H9 (cell line): Measurements from ENCODE around the gene RNASEL. TPM values are rescaled to one million over a fixed set of nuclear protein-coding genes. Genes with fewer than 3 reads are reported as not detected.

Experiments
- DNase-seq: peaks from one replicate; pipeline ENCODE4 v3.0.0-alpha.2; 2017
- H2AFZ ChIP-seq: one replicate; pipeline ENCODE4 v1.6.1; 2013; ENCODE audit warnings: mild to moderate bottlenecking, low read length, control low read depth, moderate library complexity
- H2AK5ac ChIP-seq: 2 replicates; pipeline ENCODE4 v1.6.1; 2013; ENCODE audit warnings: low read length, control low read depth, mixed read lengths; ENCODE audit not compliant: insufficient read length
- H2BK120ac ChIP-seq: one replicate; pipeline ENCODE4 v1.6.1; 2013; ENCODE audit warnings: low read depth, mild to moderate bottlenecking, low read length, control low read depth, inconsistent platforms; ENCODE audit not compliant: poor library complexity, severe bottlenecking
- H2BK12ac ChIP-seq: 2 replicates; pipeline ENCODE4 v1.6.1; 2013; ENCODE audit warnings: low read length, control low read depth, mixed read lengths, low read depth; ENCODE audit not compliant: insufficient read length
- H2BK15ac ChIP-seq: 2 replicates; pipeline ENCODE4 v1.6.1; 2013; ENCODE audit warnings: low read depth, low read length, control low read depth
- H2BK20ac ChIP-seq: one replicate; pipeline ENCODE4 v1.6.1; 2013; ENCODE audit warnings: low read depth, mild to moderate bottlenecking, low read length, control low read depth, inconsistent platforms; ENCODE audit not compliant: poor library complexity, severe bottlenecking
- H2BK5ac ChIP-seq: 2 replicates; pipeline ENCODE4 v1.6.1; 2013; ENCODE audit warnings: low read length, control low read depth, mixed read lengths; ENCODE audit not compliant: insufficient read length
- H3K14ac ChIP-seq: 2 replicates; pipeline ENCODE4 v1.6.1; 2013; ENCODE audit warnings: low read length, control low read depth; ENCODE audit not compliant: insufficient read depth
- H3K18ac ChIP-seq: 2 replicates; pipeline ENCODE4 v1.6.1; 2013; ENCODE audit warnings: low read depth, mild to moderate bottlenecking, mixed read lengths, low read length, control low read depth; ENCODE audit not compliant: insufficient read length
- H3K23ac ChIP-seq: 2 replicates; pipeline ENCODE4 v1.6.1; 2013; ENCODE audit warnings: low read length, control low read depth, mixed read lengths, low read depth; ENCODE audit not compliant: insufficient read length
- H3K23me2 ChIP-seq: 2 replicates; pipeline ENCODE4 v1.6.1; 2013; ENCODE audit warnings: low read depth, mild to moderate bottlenecking, mixed read lengths, low read length, control low read depth; ENCODE audit not compliant: insufficient read length, poor library complexity, severe bottlenecking
- H3K27ac ChIP-seq: 2 replicates; pipeline ENCODE4 v1.5.1; 2013; ENCODE audit warnings: low read length, control low read depth, mixed read lengths, low read depth; ENCODE audit not compliant: insufficient read length
- H3K27me3 ChIP-seq: 2 replicates; pipeline ENCODE4 v1.6.1; 2013; ENCODE audit warnings: low read length, control low read depth, inconsistent platforms; ENCODE audit not compliant: insufficient read depth
- H3K4ac ChIP-seq: 2 replicates; pipeline ENCODE4 v1.6.1; 2013; ENCODE audit warnings: low read depth, mild to moderate bottlenecking, control low read depth, inconsistent platforms, low read length, moderate library complexity
- H3K4me1 ChIP-seq: 2 replicates; pipeline ENCODE4 v1.6.1; 2013; ENCODE audit warnings: low read length, control low read depth, inconsistent platforms; ENCODE audit not compliant: insufficient read depth
- H3K4me2 ChIP-seq: 2 replicates; pipeline ENCODE4 v1.6.1; 2013; ENCODE audit warnings: low read length, control low read depth, mixed read lengths; ENCODE audit not compliant: insufficient read length, insufficient read depth
- H3K56ac ChIP-seq: 2 replicates; pipeline ENCODE4 v1.6.1; 2013; ENCODE audit warnings: low read depth, mild to moderate bottlenecking, mixed read lengths, low read length, control low read depth; ENCODE audit not compliant: insufficient read length
- H3K79me1 ChIP-seq: 2 replicates; pipeline ENCODE4 v1.6.1; 2013; ENCODE audit warnings: low read depth, mild to moderate bottlenecking, moderate library complexity, low read length, control low read depth, inconsistent platforms; ENCODE audit not compliant: insufficient read depth, poor library complexity, severe bottlenecking
- H3K79me2 ChIP-seq: 2 replicates; pipeline ENCODE4 v1.6.1; 2013; ENCODE audit warnings: low read length, control low read depth, inconsistent platforms; ENCODE audit not compliant: insufficient read depth
- H3K9ac ChIP-seq: 2 replicates; pipeline ENCODE4 v1.6.1; 2013; ENCODE audit warnings: low read length, control low read depth, mixed read lengths; ENCODE audit not compliant: insufficient read length; ENCODE audit errors: extremely low read depth
- H3K9me3 ChIP-seq: one replicate; pipeline ENCODE4 v1.6.1; 2013; ENCODE audit warnings: low read depth, low read length, inconsistent platforms; ENCODE audit not compliant: control insufficient read depth
- H3T11ph ChIP-seq: one replicate; pipeline ENCODE4 v1.6.1; 2013; ENCODE audit warnings: mild to moderate bottlenecking, low read length, control low read depth, inconsistent platforms
- H4K20me1 ChIP-seq: one replicate; pipeline ENCODE4 v1.6.1; 2013; ENCODE audit not compliant: control insufficient read depth, insufficient read length, insufficient read depth
- H4K5ac ChIP-seq: 2 replicates; pipeline ENCODE4 v1.6.1; 2013; ENCODE audit warnings: low read depth, mild to moderate bottlenecking, mixed read lengths, low read length, control low read depth; ENCODE audit not compliant: insufficient read length
- H4K8ac ChIP-seq: replicated peaks from 2 replicates; pipeline ENCODE4 v1.6.1; 2013; ENCODE audit warnings: low read length, control low read depth, mixed read lengths, low read depth; ENCODE audit not compliant: insufficient read length
- H4K91ac ChIP-seq: 2 replicates; pipeline ENCODE4 v1.6.1; 2013; ENCODE audit warnings: low read depth, mild to moderate bottlenecking, moderate library complexity, mixed read lengths, low read length, control low read depth; ENCODE audit not compliant: insufficient read length
- H3K27ac Mint-ChIP-seq, 3 experiments: 2 replicates in 2 of 3; 3 replicates in 1 of 3; pipeline ENCODE4 v1.8.0; 2020 to 2021; ENCODE audit warnings: mixed read lengths in 3 of 3, mild to moderate bottlenecking in 1 of 3, moderate library complexity in 1 of 3
- H3K27me3 Mint-ChIP-seq: 2 replicates; pipeline ENCODE4 v1.8.0; 2021; ENCODE audit warnings: low read depth, mild to moderate bottlenecking, moderate library complexity, mixed read lengths
- H3K36me3 Mint-ChIP-seq, 3 experiments: 2 replicates in 2 of 3; 3 replicates in 1 of 3; pipeline ENCODE4 v1.8.0; 2020 to 2021; ENCODE audit warnings: low read depth in 3 of 3, mixed read lengths in 3 of 3; ENCODE audit not compliant: insufficient read depth in 1 of 3
- H3K4me1 Mint-ChIP-seq, 2 experiments: 2 replicates each; pipeline ENCODE4 v1.8.0; 2020; ENCODE audit warnings: mixed read lengths in 2 of 2
- H3K4me3 Mint-ChIP-seq, 2 experiments: 2 replicates in 1 of 2; 3 replicates in 1 of 2; pipeline ENCODE4 v1.8.0; 2020 to 2021; ENCODE audit warnings: mild to moderate bottlenecking in 2 of 2, mixed read lengths in 2 of 2, moderate library complexity in 1 of 2
- H3K9me3 Mint-ChIP-seq, 2 experiments: 2 replicates in 1 of 2; 3 replicates in 1 of 2; pipeline ENCODE4 v1.8.0; 2020; ENCODE audit warnings: mild to moderate bottlenecking in 2 of 2, mixed read lengths in 2 of 2, moderate library complexity in 1 of 2
- WGBS: extraction: QIAGEN DNeasy Blood & Tissue Kit; methylation state at CpG from one replicate; pipeline ENCODE4 v1.1.7; 2013; ENCODE audit warnings: missing lambda C conversion rate, low lambda C conversion rate, mixed read lengths; ENCODE audit not compliant: insufficient read length; ENCODE audit errors: extremely low coverage; 5-methylcytosine and 5-hydroxymethylcytosine counted together
- total RNA-seq: library from RNA; stranded (reverse); gene quantifications from 2 replicates; pipeline ENCODE4 v1.2.1, GENCODE V29; 2021
- TF ChIP-seq, protein P1 (sequence below): fragments of 200-600 bp; sonication (generic); conservative IDR thresholded peaks from 3 replicates; pipeline ENCODE4 v1.8.0; 2021; ENCODE audit warnings: antibody characterized with exemption, mild to moderate bottlenecking

RNASEL gene
- total RNA-seq, 1 experiment from 2014 or later, result 0.63 TPM

- H4K20me1 ChIP-seq, result no peaks in the 10 kb centered on the region
- H2BK20ac ChIP-seq, result no peak overlapping the region
- no peak overlapping the region for H3K56ac ChIP-seq
- no peak overlapping the region for H3K23ac ChIP-seq
- no peaks in the 10 kb centered on the region for H3K4me1 ChIP-seq
- no peak overlapping the region for H2BK120ac ChIP-seq
- Mint-ChIP-seq H3K9me3 (peaks cover 0 to 2% of the 10 kb centered on the region in 2 experiments; a peak in 2 of 5 replicates), H3K36me3 (no peaks in the 10 kb centered on the region; a peak in 1 of 7 replicates), H3K27me3 (no peaks in the 10 kb centered on the region), H3K4me3 (no peak overlapping the region), H3K4me1 (no peaks in the 10 kb centered on the region), H3K27ac (no peak overlapping the region)
- H3K4ac ChIP-seq, result no peak overlapping the region
- WGBS, result no CpG with 5 or more reads among the region's 3 CpGs
- no peak overlapping the region for H2AFZ ChIP-seq
- H3K9ac ChIP-seq, result no peak overlapping the region
- no peaks in the 10 kb centered on the region for H3K23me2 ChIP-seq
- no peaks in the 10 kb centered on the region for H3K79me2 ChIP-seq
- H4K5ac ChIP-seq, result no peak overlapping the region
- no peak overlapping the region for H3K18ac ChIP-seq
- H2BK5ac ChIP-seq, result no peak overlapping the region
- no peaks in the 10 kb centered on the region for H3K27me3 ChIP-seq
- H3K9me3 ChIP-seq, result no peaks in the 10 kb centered on the region
- H3K4me2 ChIP-seq, result no peak overlapping the region
- H2BK12ac ChIP-seq, result no peak overlapping the region
- H3K27ac ChIP-seq, result no peak overlapping the region
- H4K91ac ChIP-seq, result no peak overlapping the region
- H2BK15ac ChIP-seq, result no peak overlapping the region
- no peak overlapping the region for H3K14ac ChIP-seq
- H4K8ac ChIP-seq, result no peak overlapping the region
- TF ChIP-seq, protein P1, sequence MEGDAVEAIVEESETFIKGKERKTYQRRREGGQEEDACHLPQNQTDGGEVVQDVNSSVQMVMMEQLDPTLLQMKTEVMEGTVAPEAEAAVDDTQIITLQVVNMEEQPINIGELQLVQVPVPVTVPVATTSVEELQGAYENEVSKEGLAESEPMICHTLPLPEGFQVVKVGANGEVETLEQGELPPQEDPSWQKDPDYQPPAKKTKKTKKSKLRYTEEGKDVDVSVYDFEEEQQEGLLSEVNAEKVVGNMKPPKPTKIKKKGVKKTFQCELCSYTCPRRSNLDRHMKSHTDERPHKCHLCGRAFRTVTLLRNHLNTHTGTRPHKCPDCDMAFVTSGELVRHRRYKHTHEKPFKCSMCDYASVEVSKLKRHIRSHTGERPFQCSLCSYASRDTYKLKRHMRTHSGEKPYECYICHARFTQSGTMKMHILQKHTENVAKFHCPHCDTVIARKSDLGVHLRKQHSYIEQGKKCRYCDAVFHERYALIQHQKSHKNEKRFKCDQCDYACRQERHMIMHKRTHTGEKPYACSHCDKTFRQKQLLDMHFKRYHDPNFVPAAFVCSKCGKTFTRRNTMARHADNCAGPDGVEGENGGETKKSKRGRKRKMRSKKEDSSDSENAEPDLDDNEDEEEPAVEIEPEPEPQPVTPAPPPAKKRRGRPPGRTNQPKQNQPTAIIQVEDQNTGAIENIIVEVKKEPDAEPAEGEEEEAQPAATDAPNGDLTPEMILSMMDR, result no peak
- no peak overlapping the region for H2AK5ac ChIP-seq
- no peak overlapping the region for H3T11ph ChIP-seq
- DNase-seq, result no peak
- no peaks in the 10 kb centered on the region for H3K79me1 ChIP-seq
Observed at GRCh38 chr1:182575540-182576149, 13.4 kb downstream of the RNASEL start.
